Stimulated activated CD4-positive, alpha-beta T cell treated with anti-CD3 and anti-CD28 coated beads, TNF-alpha, amount 100 ng/mL, for 24 hours (primary cell): ENCODE measurements around the gene SMIM36.
"Not testable (repeated sequence)": the region's sequence is repeated elsewhere in the genome, so short reads cannot be mapped to it uniquely, and the experiment has no call there.

Source experiments
- DNase-seq, 3 experiments: peaks; one replicate each; pipeline ENCODE4 v3.0.0-alpha.2; 2020; ENCODE audit warnings: low read depth in 3 of 3

Gene SMIM36

GRCh38 chr17:55414983-55415382 lies 96.3 kb downstream of the SMIM36 start:
- no peak for DNase-seq

- DNase-seq, result no peak
Observed at GRCh38 chr17:55413825-55414489, 97.3 kb downstream of the SMIM36 start.

- no peak for DNase-seq
Observed at GRCh38 chr17:55411463-55411855, 99.8 kb downstream of the SMIM36 start.

GRCh38 chr17:55410722-55411462 lies 100.4 kb downstream of the SMIM36 start:
- DNase-seq, result no peak

- DNase-seq, result no peak
Observed at GRCh38 chr17:55409030-55409800, 102.0 kb downstream of the SMIM36 start.

- DNase-seq, result no peak
Observed at GRCh38 chr17:55407641-55408566, 103.3 kb downstream of the SMIM36 start.

- DNase-seq, result no peak
Observed at GRCh38 chr17:55405600-55405999, 105.7 kb downstream of the SMIM36 start.

GRCh38 chr17:55404197-55404596 lies 107.1 kb downstream of the SMIM36 start:
- DNase-seq, result not testable (repeated sequence)

GRCh38 chr17:55402374-55402773 lies 108.9 kb downstream of the SMIM36 start:
- no peak for DNase-seq
